GM12878 (cell line): ENCODE measurements around the gene FAM131B.
A peak's percentile ranks its signal among the peaks of the same experiment; 100 is the strongest.

Experiments used
- CREB1 ChIP-seq: IDR thresholded peaks from 2 replicates; pipeline ENCODE4 v1.6.1; 2012; ENCODE audit warnings: low read depth, mild to moderate bottlenecking, inconsistent platforms
- CTCF ChIP-seq, 3 experiments: IDR thresholded peaks in 2 of 3; conservative IDR thresholded peaks in 1 of 3; 2 replicates each; pipeline ENCODE4 v1.5.1; 2011; ENCODE audit warnings: low read depth in 3 of 3, low read length in 3 of 3, mild to moderate bottlenecking in 3 of 3, control low read depth in 2 of 3, moderate library complexity in 2 of 3, inconsistent platforms in 1 of 3, mixed read lengths in 1 of 3; ENCODE audit not compliant: control insufficient read depth in 2 of 3, insufficient read depth in 1 of 3; ENCODE audit errors: extremely low read depth in 1 of 3
- EZH2 ChIP-seq: IDR thresholded peaks from 2 replicates; pipeline ENCODE4 v1.6.1; 2012; ENCODE audit warnings: low read depth, mild to moderate bottlenecking, control low read depth, inconsistent platforms, low read length, borderline replicate concordance; ENCODE audit not compliant: control insufficient read depth
- POLR2A ChIP-seq: IDR thresholded peaks from 2 replicates; pipeline ENCODE4 v1.6.1; 2011; ENCODE audit warnings: low read depth, mild to moderate bottlenecking, low read length
- SIN3A ChIP-seq: IDR thresholded peaks from 2 replicates; pipeline ENCODE4 v1.6.1; 2012; ENCODE audit warnings: low read depth, low read length, improper control_type of control experiment
- SP1 ChIP-seq: IDR thresholded peaks from one replicate; pipeline ENCODE4 v1.6.1; 2011; ENCODE audit warnings: low read depth, low read length

- TF ChIP-seq CREB1 = no peak
- TF ChIP-seq EZH2 = no peak
- TF ChIP-seq POLR2A = no peak
- no peak for TF ChIP-seq SIN3A
- no peak for TF ChIP-seq SP1
- peak; percentile 19 to 22 (median 21); a peak in 2 of 6 replicates for TF ChIP-seq CTCF (IDR thresholded peaks at IDR 0.05 in 2 of 3, conservative IDR thresholded peaks at IDR 0.05 in 1 of 3; ENCODE audit: control insufficient read depth in 2 of 3, extremely low read depth in 1 of 3, insufficient read depth in 1 of 3, low read depth in 3 of 3, low read length in 3 of 3)
Measured at GRCh38 chr7:143408686-143409561, 46.4 kb upstream of the FAM131B start, which contains the start of gene EPHA1.
